IMR-90 (cell line): ENCODE results near the gene TNK1. TPM values are rescaled to one million over a fixed set of nuclear protein-coding genes. Genes with fewer than 3 reads are reported as not detected.

ENCODE experiments used
- ATAC-seq: fragments of 200-7000 bp; cut with Tn5 transposase; 2 replicates; pipeline ENCODE4 v1.9.1; 2020; ENCODE audit warnings: low read depth, mild to moderate bottlenecking, moderate library complexity
- BruUV-seq: library from RNA; stranded (reverse); fragments of 400-500 nt; replicated peaks from 2 replicates; lab custom pipeline; 2021; lab: Mats Ljungman, UMichigan
- CTCF ChIA-PET: fragments of 300-600 bp; formaldehyde crosslinking; extraction: SDS; loops from one replicate; lab custom pipeline; 2021; ENCODE audit warnings: antibody characterized with exemption; lab: Yijun Ruan, JAX
- POLR2A ChIA-PET: fragments of 300-600 bp; sonication (Branson Sonifier 250); formaldehyde crosslinking; loops from one replicate; lab custom pipeline; 2022; ENCODE audit warnings: antibody characterized with exemption; ENCODE audit not compliant: unreplicated experiment; lab: Charles Lee
- DNase-seq: peaks from one replicate; pipeline ENCODE4 v3.0.0; 2013
- H2AFZ ChIP-seq: replicated peaks from 2 replicates; pipeline ENCODE3; 2013; ENCODE audit warnings: low read length, mild to moderate bottlenecking; ENCODE audit not compliant: poor library complexity
- H2AK5ac ChIP-seq: 2 replicates; pipeline ENCODE4 v1.6.1; 2013; ENCODE audit warnings: low read depth, low read length, inconsistent platforms
- H2AK9ac ChIP-seq: replicated peaks from 2 replicates; pipeline ENCODE3; 2013; ENCODE audit warnings: mild to moderate bottlenecking, low read depth, low read length, moderate library complexity; ENCODE audit not compliant: poor library complexity
- H2BK120ac ChIP-seq: 2 replicates; pipeline ENCODE4 v1.6.1; 2013; ENCODE audit warnings: low read depth, low read length, inconsistent platforms
- H2BK15ac ChIP-seq: 3 replicates; pipeline ENCODE4 v1.6.1; 2013; ENCODE audit warnings: low read depth, low read length, inconsistent platforms
- H2BK20ac ChIP-seq: 2 replicates; pipeline ENCODE4 v1.6.1; 2013; ENCODE audit warnings: low read depth, mild to moderate bottlenecking, inconsistent platforms, low read length, moderate library complexity
- H2BK5ac ChIP-seq: 2 replicates; pipeline ENCODE4 v1.6.1; 2013; ENCODE audit warnings: mild to moderate bottlenecking, low read depth, low read length, inconsistent platforms; ENCODE audit not compliant: poor library complexity, severe bottlenecking
- H3K14ac ChIP-seq: replicated peaks from 2 replicates; pipeline ENCODE4 v1.6.1; 2013; ENCODE audit warnings: low read depth, low read length, inconsistent platforms
- H3K18ac ChIP-seq: 2 replicates; pipeline ENCODE4 v1.6.1; 2013; ENCODE audit warnings: low read depth, low read length, control low read depth
- H3K23ac ChIP-seq: 2 replicates; pipeline ENCODE4 v1.6.1; 2013; ENCODE audit warnings: low read depth, low read length, inconsistent platforms
- H3K27ac ChIP-seq: 2 replicates; pipeline ENCODE4 v1.5.1; 2013; ENCODE audit warnings: mild to moderate bottlenecking, control low read depth, low read length; ENCODE audit not compliant: insufficient read depth
- H3K27me3 ChIP-seq: 2 replicates; pipeline ENCODE4 v1.6.1; 2013; ENCODE audit warnings: low read length; ENCODE audit not compliant: control insufficient read depth, insufficient read depth
- H3K36me3 ChIP-seq: 2 replicates; pipeline ENCODE4 v1.6.1; 2013; ENCODE audit warnings: low read length, mixed read lengths; ENCODE audit not compliant: control insufficient read depth, insufficient read depth
- H3K4ac ChIP-seq: 2 replicates; pipeline ENCODE4 v1.6.1; 2013; ENCODE audit warnings: low read depth, low read length, inconsistent platforms
- H3K4me1 ChIP-seq: 2 replicates; pipeline ENCODE4 v1.6.1; 2013; ENCODE audit warnings: low read length, mixed read lengths; ENCODE audit not compliant: control insufficient read depth, insufficient read depth
- H3K4me2 ChIP-seq: 2 replicates; pipeline ENCODE4 v1.6.1; 2013; ENCODE audit warnings: low read depth, mild to moderate bottlenecking, control low read depth, low read length, moderate library complexity
- H3K4me3 ChIP-seq: 2 replicates; pipeline ENCODE4 v1.5.1; 2013; ENCODE audit warnings: low read depth, mild to moderate bottlenecking, control low read depth, low read length, moderate library complexity; ENCODE audit not compliant: insufficient read depth
- H3K56ac ChIP-seq: 2 replicates; pipeline ENCODE4 v1.6.1; 2013; ENCODE audit warnings: low read length, inconsistent platforms; ENCODE audit not compliant: insufficient read depth; ENCODE audit errors: extremely low read depth
- H3K79me1 ChIP-seq, 2 experiments: 2 replicates each; pipeline ENCODE4 v1.6.1; 2013; ENCODE audit warnings: low read length in 2 of 2, inconsistent platforms in 1 of 2, low read depth in 1 of 2
- H3K9ac ChIP-seq: 2 replicates; pipeline ENCODE4 v1.6.1; 2013; ENCODE audit warnings: low read depth, low read length, control low read depth
- H3K9me1 ChIP-seq: 2 replicates; pipeline ENCODE4 v1.6.1; 2013; ENCODE audit warnings: low read length, inconsistent platforms; ENCODE audit not compliant: insufficient read depth
- H3K9me3 ChIP-seq: 2 replicates; pipeline ENCODE4 v1.6.1; 2013; ENCODE audit warnings: low read length; ENCODE audit not compliant: control insufficient read depth, insufficient read depth
- H4K20me1 ChIP-seq: 2 replicates; pipeline ENCODE4 v1.6.1; 2013; ENCODE audit warnings: low read length, inconsistent platforms; ENCODE audit not compliant: insufficient read depth
- H4K5ac ChIP-seq: 2 replicates; pipeline ENCODE4 v1.6.1; 2013; ENCODE audit warnings: mild to moderate bottlenecking, low read depth, low read length, control low read depth
- H4K8ac ChIP-seq, 2 experiments: 2 replicates each; pipeline ENCODE4 v1.6.1; 2013; ENCODE audit warnings: low read depth in 2 of 2, low read length in 2 of 2, control low read depth in 1 of 2, inconsistent platforms in 1 of 2
- H4K91ac ChIP-seq: 2 replicates; pipeline ENCODE4 v1.6.1; 2013; ENCODE audit warnings: low read depth, low read length, inconsistent platforms; ENCODE audit not compliant: insufficient read depth
- BHLHE40 ChIP-seq: fragments of 150-350 bp; IDR thresholded peaks from 2 replicates; pipeline ENCODE4 v1.6.1; 2016; ENCODE audit warnings: mild to moderate bottlenecking, low read depth, low read length
- CEBPB ChIP-seq: IDR thresholded peaks from 2 replicates; pipeline ENCODE4 v1.6.1; 2012; ENCODE audit warnings: low read depth, low read length, improper control_type of control experiment
- CHD1 ChIP-seq: IDR thresholded peaks from 2 replicates; pipeline ENCODE4 v1.6.1; 2012; ENCODE audit warnings: low read depth, low read length, improper control_type of control experiment
- MAZ ChIP-seq: IDR thresholded peaks from 2 replicates; pipeline ENCODE4 v1.6.1; 2012; ENCODE audit warnings: low read depth, mild to moderate bottlenecking, low read length, improper control_type of control experiment, moderate library complexity, borderline replicate concordance
- NFE2L2 ChIP-seq: fragments of 150-350 bp; IDR thresholded peaks from 2 replicates; pipeline ENCODE4 v1.6.1; 2016; ENCODE audit warnings: low read depth, mild to moderate bottlenecking, low read length
- RAD21 ChIP-seq: IDR thresholded peaks from 2 replicates; pipeline ENCODE4 v1.6.1; 2012; ENCODE audit warnings: low read length, improper control_type of control experiment
- RFX5 ChIP-seq: IDR thresholded peaks from 2 replicates; pipeline ENCODE4 v1.8.0; 2012; ENCODE audit warnings: low read depth, mild to moderate bottlenecking, low read length, moderate library complexity
- WGBS, 2 experiments: methylation state at CpG; one replicate each; pipeline versions ENCODE4 v1.1.5 to v1.1.7; 2013; ENCODE audit warnings: missing lambda C conversion rate in 2 of 2; ENCODE audit not compliant: insufficient read length in 1 of 2; ENCODE audit errors: extremely low coverage in 2 of 2; 5-methylcytosine and 5-hydroxymethylcytosine counted together
- dilution Hi-C: fragments of 300-500 bp; cut with HindIII; formaldehyde crosslinking; loops from one replicate; pipeline ENCODE4 v1.14.3; 2018; ENCODE audit warnings: low sequenced_read_pairs; ENCODE audit not compliant: unreplicated experiment
- in situ Hi-C: fragments of 300-500 bp; cut with MboI; formaldehyde crosslinking; loops from 3 replicates; pipeline ENCODE4 v1.14.3; 2019; ENCODE audit warnings: low sequenced_read_pairs, inconsistent platforms, mixed read lengths
- intact Hi-C: fragments of 100-400 bp; cut with micrococcal nuclease; formaldehyde crosslinking; loops from 2 replicates; pipeline ENCODE4 v1.10.0; 2022
- polyA plus RNA-seq, 3 experiments: library from polyadenylated mRNA; depleted of rRNA; stranded (reverse); fragments of >200 nt; gene quantifications; 2 replicates each; pipeline ENCODE4 v1.2.3, GENCODE V29; 2012; ENCODE audit warnings: low replicate concordance in 1 of 3
- total RNA-seq: library from RNA; depleted of rRNA; stranded (reverse); fragments of >200 nt; gene quantifications from 2 replicates; pipeline ENCODE4 v1.2.3, GENCODE V29; 2012
- TF ChIP-seq, protein P1 (sequence below): fragments of 150-350 bp; IDR thresholded peaks from 2 replicates; pipeline ENCODE4 v1.6.1; 2017; ENCODE audit warnings: mild to moderate bottlenecking, antibody characterized with exemption, low read length, low read depth

The TNK1 gene
- total and polyA plus RNA-seq, 2 of the 4 experiments (the other 2 are of a cell fraction): 0.44 to 0.54 TPM

DNA sequence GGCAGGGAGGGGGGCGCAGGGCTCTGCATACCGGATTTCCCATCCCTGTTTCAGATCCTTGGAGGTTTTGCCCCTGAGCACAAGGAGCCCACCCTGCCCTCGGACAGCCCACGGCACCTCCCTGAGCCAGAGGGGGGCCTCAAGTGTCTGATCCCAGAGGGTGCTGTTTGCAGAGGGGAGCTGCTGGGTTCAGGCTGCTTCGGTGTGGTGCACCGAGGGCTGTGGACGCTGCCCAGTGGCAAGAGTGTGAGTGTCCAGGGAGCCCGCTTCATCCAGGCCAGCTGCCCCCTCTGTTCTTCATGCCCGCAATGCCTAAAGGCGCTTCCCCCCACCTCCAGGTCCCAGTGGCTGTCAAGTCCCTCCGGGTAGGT, 2.5 kb downstream of the TNK1 start:
- no peak overlapping the region for H3K4me2 ChIP-seq
- H3K27ac ChIP-seq: no peak overlapping the region
- peak overlapping the region; percentile 89 for H2AFZ ChIP-seq
- no peak overlapping the region for H4K5ac ChIP-seq
- no peak overlapping the region for H3K56ac ChIP-seq
- no peak overlapping the region for H3K9ac ChIP-seq
- no peak overlapping the region for H3K18ac ChIP-seq
- H3K9me1 ChIP-seq: peaks cover 2% of the 10 kb centered on the region; the same call in 1 of the 2 replicates
- H3K4me1 ChIP-seq: peaks cover 7% of the 10 kb centered on the region; the same call in 1 of the 2 replicates
- H2BK5ac ChIP-seq: no peak overlapping the region
- H3K27me3 ChIP-seq: peaks cover 26% of the 10 kb centered on the region
- H4K8ac ChIP-seq: no peak overlapping the region
- H2BK15ac ChIP-seq: no peak overlapping the region
- no peak overlapping the region for H3K4me3 ChIP-seq
- TF ChIP-seq NFE2L2 (no peak), RFX5 (no peak), RAD21 (no peak), BHLHE40 (no peak), CEBPB (no peak), MAZ (no peak), CHD1 (no peak)
- TF ChIP-seq, protein P1, sequence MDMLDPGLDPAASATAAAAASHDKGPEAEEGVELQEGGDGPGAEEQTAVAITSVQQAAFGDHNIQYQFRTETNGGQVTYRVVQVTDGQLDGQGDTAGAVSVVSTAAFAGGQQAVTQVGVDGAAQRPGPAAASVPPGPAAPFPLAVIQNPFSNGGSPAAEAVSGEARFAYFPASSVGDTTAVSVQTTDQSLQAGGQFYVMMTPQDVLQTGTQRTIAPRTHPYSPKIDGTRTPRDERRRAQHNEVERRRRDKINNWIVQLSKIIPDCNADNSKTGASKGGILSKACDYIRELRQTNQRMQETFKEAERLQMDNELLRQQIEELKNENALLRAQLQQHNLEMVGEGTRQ: no peak
- CTCF ChIA-PET: no interaction called here
- ATAC-seq (no peak), DNase-seq (no peak)
- intact Hi-C loops: no loop called here
- H2AK9ac ChIP-seq: no peak overlapping the region
- 72% methylated on average over 7 of the region's 11 CpGs; no CpG with 5 or more reads in 1 of the 2 experiments for WGBS, 2 experiments
- no peak overlapping the region for H2BK20ac ChIP-seq
- no peak overlapping the region for H3K14ac ChIP-seq
- no TSS peak for BruUV-seq
- no peaks in the 10 kb centered on the region for H4K20me1 ChIP-seq
- peaks cover 6% of the 10 kb centered on the region; the same call in 1 of the 2 replicates for H3K36me3 ChIP-seq
- dilution Hi-C loops: no loop called here
- no peaks in the 10 kb centered on the region for H3K79me1 ChIP-seq
- no peak overlapping the region for H2AK5ac ChIP-seq
- in situ Hi-C loops: no loop called here
- no peak overlapping the region for H3K4ac ChIP-seq
- POLR2A ChIA-PET: no interaction called here
- H4K91ac ChIP-seq: no peak overlapping the region
- peaks cover 8% of the 10 kb centered on the region; the same call in 1 of the 2 replicates for H3K9me3 ChIP-seq
- no peak overlapping the region; the same call in 1 of the 2 replicates for H3K23ac ChIP-seq
- no peak overlapping the region for H2BK120ac ChIP-seq
